DMS79 (cell line): Measurements from ENCODE around the gene PAMR1.
"Not testable (repeated sequence)": the region's sequence is repeated elsewhere in the genome, so short reads cannot be mapped to it uniquely, and the experiment has no call there.

Experiments
- DNase-seq: peaks from one replicate; lab custom pipeline; 2025; lab: John Stamatoyannopoulos, UW

The PAMR1 gene

GRCh38 chr11:35545391-35546003 is 20.1 kb upstream of the PAMR1 start:
- DNase-seq = no peak

- DNase-seq = no peak
Measured at GRCh38 chr11:35543481-35543880, 18.1 kb upstream of the PAMR1 start.

GRCh38 chr11:35541621-35542375 is 16.4 kb upstream of the PAMR1 start:
- DNase-seq = no peak

- DNase-seq = no peak
Measured at GRCh38 chr11:35540526-35540925, 15.1 kb upstream of the PAMR1 start.

- no peak for DNase-seq
Measured at GRCh38 chr11:35539781-35540281, 14.4 kb upstream of the PAMR1 start.

GRCh38 chr11:35539256-35539655 is 13.8 kb upstream of the PAMR1 start:
- no peak for DNase-seq

- DNase-seq = peak; percentile 33
Measured at GRCh38 chr11:35536470-35536869, 11.1 kb upstream of the PAMR1 start.

- DNase-seq = no peak
Measured at GRCh38 chr11:35531246-35531645, 5.8 kb upstream of the PAMR1 start.

GRCh38 chr11:35529971-35530495 is 4.6 kb upstream of the PAMR1 start:
- DNase-seq = no peak

GRCh38 chr11:35526370-35526792 is 965 bp upstream of the PAMR1 start:
- DNase-seq = no peak

GRCh38 chr11:35524780-35525179 is 636 bp downstream of the PAMR1 start:
- no peak for DNase-seq

GRCh38 chr11:35523861-35524260 is 1.6 kb downstream of the PAMR1 start:
- DNase-seq = no peak

GRCh38 chr11:35523331-35523768 is 2.1 kb downstream of the PAMR1 start:
- no peak for DNase-seq

- not testable (repeated sequence) for DNase-seq
Measured at GRCh38 chr11:35522091-35522490, 3.3 kb downstream of the PAMR1 start.

- DNase-seq = no peak
Measured at GRCh38 chr11:35520376-35520775, 5.0 kb downstream of the PAMR1 start.

GRCh38 chr11:35518766-35519165 is 6.7 kb downstream of the PAMR1 start:
- DNase-seq = no peak

GRCh38 chr11:35517481-35517880 is 7.9 kb downstream of the PAMR1 start:
- no peak for DNase-seq

GRCh38 chr11:35516403-35516802 is 9.0 kb downstream of the PAMR1 start:
- no peak for DNase-seq

- no peak for DNase-seq
Measured at GRCh38 chr11:35515224-35515623, 10.2 kb downstream of the PAMR1 start.

GRCh38 chr11:35514481-35514880 is 10.9 kb downstream of the PAMR1 start:
- no peak for DNase-seq

GRCh38 chr11:35511666-35512065 is 13.8 kb downstream of the PAMR1 start:
- DNase-seq = no peak

- DNase-seq = no peak
Measured at GRCh38 chr11:35507688-35508087, 17.7 kb downstream of the PAMR1 start.

- no peak for DNase-seq
Measured at GRCh38 chr11:35501776-35502175, 23.6 kb downstream of the PAMR1 start.
